OCI-LY7 (cell line): Measurements from ENCODE around the gene STN1. TPM values are rescaled to one million over a fixed set of nuclear protein-coding genes. Genes with fewer than 3 reads are reported as not detected.

Experiments
- BruUV-seq: library from RNA; stranded (reverse); fragments of 400-500 nt; replicated peaks from 2 replicates; lab custom pipeline; 2021; lab: Mats Ljungman, UMichigan
- CTCF ChIA-PET: fragments of 300-600 bp; sonication (Branson Sonifier 250); formaldehyde crosslinking; loops from one replicate; lab custom pipeline; 2022; ENCODE audit warnings: antibody characterized with exemption; ENCODE audit not compliant: unreplicated experiment; lab: Charles Lee
- POLR2A ChIA-PET: fragments of 300-600 bp; sonication (Branson Sonifier 250); formaldehyde crosslinking; loops from one replicate; lab custom pipeline; 2022; ENCODE audit warnings: antibody characterized with exemption; lab: Charles Lee
- DNase-seq: peaks from one replicate; pipeline ENCODE4 v3.0.0-alpha.2; 2015; ENCODE audit warnings: low spot score
- H2AFZ ChIP-seq: fragments of 200-600 bp; sonication (generic), shearing (Covaris generic); 2 replicates; pipeline ENCODE4 v1.6.1; 2014; ENCODE audit warnings: mild to moderate bottlenecking, antibody characterized with exemption, low read length, moderate library complexity
- H3K27ac ChIP-seq: fragments of 200-600 bp; sonication (generic); 2 replicates; pipeline ENCODE4 v1.5.1; 2014; ENCODE audit warnings: mixed run types, low read depth, mild to moderate bottlenecking, moderate library complexity, low read length, inconsistent platforms; ENCODE audit not compliant: poor library complexity, severe bottlenecking
- H3K36me3 ChIP-seq: fragments of 200-600 bp; sonication (generic); 2 replicates; pipeline ENCODE4 v1.6.1; 2014; ENCODE audit warnings: mild to moderate bottlenecking, antibody characterized with exemption, low read length, moderate library complexity, mixed read lengths; ENCODE audit not compliant: insufficient read depth
- H3K4me1 ChIP-seq: fragments of 200-600 bp; sonication (generic); 2 replicates; pipeline ENCODE4 v1.5.1; 2014; ENCODE audit warnings: mild to moderate bottlenecking, low read length; ENCODE audit not compliant: insufficient read depth, poor library complexity, severe bottlenecking
- H3K4me2 ChIP-seq: fragments of 200-600 bp; sonication (generic); 2 replicates; pipeline ENCODE4 v1.6.1; 2014; ENCODE audit warnings: mild to moderate bottlenecking, low read length
- H3K4me3 ChIP-seq: fragments of 200-600 bp; sonication (generic); 2 replicates; pipeline ENCODE4 v1.5.1; 2014; ENCODE audit warnings: mild to moderate bottlenecking, low read depth, low read length; ENCODE audit not compliant: poor library complexity, severe bottlenecking
- H3K79me2 ChIP-seq: fragments of 200-600 bp; sonication (generic); 2 replicates; pipeline ENCODE4 v1.6.1; 2016; ENCODE audit warnings: low read depth, mild to moderate bottlenecking, low read length, moderate library complexity, mixed read lengths; ENCODE audit not compliant: insufficient read depth
- H3K9me2 ChIP-seq: fragments of 200-600 bp; sonication (generic); 2 replicates; pipeline ENCODE4 v1.6.1; 2016; ENCODE audit warnings: mild to moderate bottlenecking, low read length, mixed read lengths; ENCODE audit not compliant: insufficient read depth
- H3K9me3 ChIP-seq: fragments of 200-600 bp; sonication (generic); 2 replicates; pipeline ENCODE4 v1.6.1; 2014; ENCODE audit warnings: mild to moderate bottlenecking, mixed run types, low read length, mixed read lengths
- H4K20me1 ChIP-seq: fragments of 200-600 bp; sonication (generic); 2 replicates; pipeline ENCODE4 v1.6.1; 2014; ENCODE audit warnings: mild to moderate bottlenecking, antibody characterized with exemption, low read length, moderate library complexity, mixed read lengths; ENCODE audit not compliant: insufficient read depth
- CTCF ChIP-seq: fragments of 200-600 bp; sonication (generic); conservative IDR thresholded peaks from 2 replicates; pipeline ENCODE4 v1.5.1; 2014; ENCODE audit warnings: mild to moderate bottlenecking, antibody characterized with exemption, low read length, moderate library complexity, mixed read lengths
- EZH2phosphoT487 ChIP-seq: fragments of 200-600 bp; sonication (generic); IDR thresholded peaks from 2 replicates; pipeline ENCODE4 v1.6.1; 2018; ENCODE audit warnings: low read depth, borderline replicate concordance, mild to moderate bottlenecking, mixed run types, antibody characterized with exemption, low read length, moderate library complexity, mixed read lengths
- intact Hi-C: fragments of 100-400 bp; cut with micrococcal nuclease; formaldehyde crosslinking; loops from one replicate; pipeline ENCODE4 v1.10.0; 2022; ENCODE audit not compliant: unreplicated experiment
- total RNA-seq, 2 experiments: library from RNA; depleted of rRNA in 1 of 2; stranded (reverse); fragments of >200 nt in 1 of 2; shearing (Covaris generic) in 1 of 2; gene quantifications; 2 replicates each; pipeline ENCODE4 v1.2.3, GENCODE V29; 2014 to 2022

The STN1 gene
- total RNA-seq, 2 experiments from 2014 or later = 19.5 to 24.5 TPM

- POLR2A ChIA-PET = no interaction called here
- intact Hi-C loops = no loop called here
- H3K36me3 ChIP-seq = no peaks in the 10 kb centered on the region
- no peaks in the 10 kb centered on the region for H3K9me2 ChIP-seq
- TF ChIP-seq EZH2phosphoT487 (no peak), CTCF (no peak)
- no peak overlapping the region for H3K4me3 ChIP-seq
- H3K27ac ChIP-seq = no peak overlapping the region
- no peak overlapping the region for H3K4me2 ChIP-seq
- no peaks in the 10 kb centered on the region for H4K20me1 ChIP-seq
- H2AFZ ChIP-seq = no peak overlapping the region
- no peaks in the 10 kb centered on the region for H3K4me1 ChIP-seq
- CTCF ChIA-PET = no interaction called here
- no peaks in the 10 kb centered on the region for H3K9me3 ChIP-seq
- no peak for DNase-seq
- BruUV-seq = no TSS peak
- no peaks in the 10 kb centered on the region for H3K79me2 ChIP-seq
Observed at GRCh38 chr10:103949728-103950127, 31.7 kb upstream of the STN1 start.

- H4K20me1 ChIP-seq = no peaks in the 10 kb centered on the region
- no peak overlapping the region for H2AFZ ChIP-seq
- no peaks in the 10 kb centered on the region for H3K9me2 ChIP-seq
- no peaks in the 10 kb centered on the region for H3K79me2 ChIP-seq
- POLR2A ChIA-PET = no interaction called here
- no peak overlapping the region for H3K27ac ChIP-seq
- H3K4me3 ChIP-seq = no peak overlapping the region
- BruUV-seq = no TSS peak
- no peaks in the 10 kb centered on the region for H3K36me3 ChIP-seq
- no peak for DNase-seq
- intact Hi-C loops = no loop called here
- H3K9me3 ChIP-seq = no peaks in the 10 kb centered on the region
- TF ChIP-seq EZH2phosphoT487 = no peak
- H3K4me1 ChIP-seq = no peaks in the 10 kb centered on the region
- H3K4me2 ChIP-seq = no peak overlapping the region
- CTCF ChIA-PET = no interaction called here
Observed at GRCh38 chr10:103947799-103948516, 30.0 kb upstream of the STN1 start.

- no peaks in the 10 kb centered on the region for H3K9me2 ChIP-seq
- intact Hi-C loops = no loop called here
- BruUV-seq = no TSS peak
- TF ChIP-seq CTCF = no peak
- TF ChIP-seq EZH2phosphoT487 = no peak
- ChIA-PET POLR2A (no interaction called here), CTCF (no interaction called here)
- H3K4me3 ChIP-seq = no peak overlapping the region
- no peak overlapping the region for H3K27ac ChIP-seq
- no peaks in the 10 kb centered on the region for H3K79me2 ChIP-seq
- H3K36me3 ChIP-seq = no peaks in the 10 kb centered on the region
- no peak for DNase-seq
- no peaks in the 10 kb centered on the region for H3K4me1 ChIP-seq
- H2AFZ ChIP-seq = no peak overlapping the region
- H3K9me3 ChIP-seq = no peaks in the 10 kb centered on the region
- no peaks in the 10 kb centered on the region for H4K20me1 ChIP-seq
- no peak overlapping the region for H3K4me2 ChIP-seq
Observed at GRCh38 chr10:103942866-103943265, 24.9 kb upstream of the STN1 start.
